NCI-H2107 (cell line): Measurements from ENCODE around the gene EMILIN1.

Experiments
- DNase-seq: peaks from one replicate; lab custom pipeline; 2025; lab: John Stamatoyannopoulos, UW

EMILIN1 gene

GRCh38 chr2:27123302-27124150 lies 45.1 kb downstream of the EMILIN1 start, which contains the start of gene ABHD1:
Gene ABHD1 (plus strand): TSS chr2:27123815. CDS start chr2:27123949, 134 bp downstream.
- no peak for DNase-seq

GRCh38 chr2:27125104-27125503 lies 46.7 kb downstream of the EMILIN1 start:
- DNase-seq, result no peak

- DNase-seq, result no peak
Observed at GRCh38 chr2:27126252-27126710, 47.9 kb downstream of the EMILIN1 start.

- DNase-seq, result no peak
Observed at GRCh38 chr2:27127883-27128667, 49.7 kb downstream of the EMILIN1 start.

GRCh38 chr2:27128668-27129571 lies 50.5 kb downstream of the EMILIN1 start:
- no peak for DNase-seq

- DNase-seq, result no peak
Observed at GRCh38 chr2:27130396-27130795, 52.0 kb downstream of the EMILIN1 start.

GRCh38 chr2:27131429-27131828 lies 53.0 kb downstream of the EMILIN1 start:
- no peak for DNase-seq

GRCh38 chr2:27133195-27133875 lies 54.9 kb downstream of the EMILIN1 start:
- DNase-seq, result no peak

- DNase-seq, result peak; percentile 86
Observed at GRCh38 chr2:27133905-27134780, 55.7 kb downstream of the EMILIN1 start, which contains the start of gene PREB. Gene PREB (minus strand): TSS chr2:27134636. CDS start chr2:27134421, 215 bp downstream.

GRCh38 chr2:27134781-27135477 lies 56.5 kb downstream of the EMILIN1 start:
- no peak for DNase-seq

- no peak for DNase-seq
Observed at GRCh38 chr2:27135478-27135955, 57.1 kb downstream of the EMILIN1 start.
